SHP77 (cell line): Measurements from ENCODE around the gene DYNLT2B.
"Not testable (repeated sequence)": the region's sequence is repeated elsewhere in the genome, so short reads cannot be mapped to it uniquely, and the experiment has no call there.

ENCODE experiments used
- DNase-seq, 2 experiments: peaks; one replicate each; lab custom pipeline; 2025; lab: John Stamatoyannopoulos, UW

Gene DYNLT2B

DNA sequence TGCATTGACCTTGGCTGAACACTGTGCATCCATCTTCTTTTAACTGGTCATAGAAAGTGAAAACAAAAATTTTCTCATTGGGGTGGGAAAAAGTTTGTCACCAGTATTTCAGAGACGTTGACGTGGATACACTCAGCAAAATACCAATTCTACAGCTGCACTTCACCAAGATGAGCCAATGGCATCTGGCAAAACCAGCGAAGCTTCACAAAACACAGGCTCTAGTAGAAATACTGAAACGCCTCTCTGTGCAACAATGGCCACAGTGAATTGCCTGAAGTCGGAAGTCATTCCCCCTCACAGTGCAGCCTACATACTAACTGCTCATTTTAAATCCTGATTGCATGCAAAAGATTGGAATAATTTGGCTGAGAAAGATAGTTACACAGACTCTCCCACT, 47.5 kb downstream of the DYNLT2B start:
- no peak for DNase-seq

DNA sequence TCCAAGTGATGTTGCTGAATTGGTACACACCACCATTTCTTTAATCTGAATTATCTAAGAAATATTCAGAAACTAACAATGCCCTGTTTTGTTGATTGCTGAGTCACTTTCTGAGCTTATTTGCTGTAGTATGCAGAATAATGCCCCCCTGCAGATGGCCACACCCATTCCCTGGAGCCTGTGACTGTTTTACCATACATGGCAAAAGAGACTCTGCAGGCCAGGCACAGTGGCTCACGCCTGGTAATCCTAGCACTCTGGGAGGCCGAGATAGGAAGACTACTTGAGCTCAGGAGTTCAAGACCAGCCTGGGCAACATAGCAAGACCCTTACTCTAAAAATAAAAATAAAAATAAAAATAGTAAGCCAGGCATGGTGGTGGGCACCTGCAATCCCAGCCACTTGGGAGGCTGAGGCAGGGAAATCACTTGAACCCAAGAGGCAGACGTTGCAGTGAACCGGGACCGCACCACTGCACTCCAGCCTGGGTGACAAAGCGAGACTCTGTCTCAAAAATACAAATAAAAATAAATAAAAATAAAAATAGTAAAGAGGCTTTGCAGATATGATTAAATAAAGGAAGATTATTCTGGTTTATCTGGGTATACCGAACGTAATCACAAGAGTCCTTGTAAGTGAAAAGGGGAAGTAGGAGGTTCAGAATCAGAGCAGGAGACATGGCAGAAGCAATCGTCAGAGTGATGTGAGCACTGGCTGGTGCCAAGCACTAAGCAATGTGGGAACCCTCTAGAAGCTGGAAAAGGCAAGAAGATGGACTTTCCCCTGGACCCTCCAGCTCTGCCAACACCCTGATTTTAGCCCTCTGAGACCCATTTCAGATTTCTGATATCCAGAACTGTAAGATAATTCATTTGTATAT, 49.5 kb downstream of the DYNLT2B start:
- no peak for DNase-seq

DNA sequence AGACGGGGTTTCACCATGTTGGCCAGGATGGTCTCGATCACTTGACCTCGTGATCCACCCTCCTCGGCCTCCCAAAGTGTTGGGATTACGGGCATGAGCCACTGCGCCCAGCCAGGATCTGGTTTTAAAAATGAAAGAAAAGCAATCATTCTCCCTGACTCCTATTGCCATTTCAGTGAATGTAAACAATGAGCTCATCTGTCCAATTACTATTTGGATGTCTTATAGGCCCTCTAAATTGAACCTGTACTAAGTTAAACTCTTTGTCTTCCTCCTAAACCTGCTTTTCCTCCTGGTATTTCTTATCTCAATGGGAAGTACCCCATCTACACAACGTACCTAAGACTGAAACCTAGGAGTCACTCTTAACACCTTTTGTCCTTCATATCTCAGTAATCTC, 54.2 kb downstream of the DYNLT2B start:
- DNase-seq, result no peak

DNA sequence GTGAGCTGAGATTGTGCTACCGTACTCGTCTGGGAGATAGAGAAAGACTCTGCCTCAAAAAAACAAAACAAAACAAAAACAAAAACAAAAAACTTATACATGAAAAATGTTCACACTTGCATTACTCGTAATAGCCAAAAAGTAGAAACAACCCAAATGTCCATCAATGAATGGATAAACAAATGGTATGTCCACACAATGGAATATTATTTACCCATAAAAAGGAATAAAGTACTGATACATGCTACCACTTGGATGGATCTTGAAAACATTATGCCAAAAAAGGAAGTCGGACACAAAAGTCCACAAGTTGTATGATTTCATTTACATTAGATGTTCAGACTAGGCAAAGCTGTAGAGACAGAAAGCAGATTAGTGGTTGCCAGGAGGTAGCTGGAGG, 57.3 kb downstream of the DYNLT2B start:
- no peak for DNase-seq

DNA sequence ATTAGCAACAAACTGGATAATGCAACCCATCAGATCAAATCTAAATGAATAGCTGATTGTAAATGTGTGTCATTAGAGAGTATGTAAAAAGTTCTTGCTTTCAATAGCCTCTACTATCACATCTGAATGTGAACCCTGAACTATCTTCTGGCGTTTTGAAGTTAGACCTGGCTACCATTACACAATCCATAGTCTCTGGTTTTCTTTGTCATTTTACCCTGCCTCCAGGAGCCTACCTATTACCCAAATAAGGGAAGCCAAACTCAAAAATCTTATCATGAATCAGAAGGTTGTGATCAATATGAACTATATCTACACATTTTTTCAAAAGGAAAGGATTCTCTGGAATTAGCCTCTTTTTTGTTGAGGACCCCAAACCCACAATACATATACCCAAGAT, 62.3 kb downstream of the DYNLT2B start:
- no peak for DNase-seq

DNA sequence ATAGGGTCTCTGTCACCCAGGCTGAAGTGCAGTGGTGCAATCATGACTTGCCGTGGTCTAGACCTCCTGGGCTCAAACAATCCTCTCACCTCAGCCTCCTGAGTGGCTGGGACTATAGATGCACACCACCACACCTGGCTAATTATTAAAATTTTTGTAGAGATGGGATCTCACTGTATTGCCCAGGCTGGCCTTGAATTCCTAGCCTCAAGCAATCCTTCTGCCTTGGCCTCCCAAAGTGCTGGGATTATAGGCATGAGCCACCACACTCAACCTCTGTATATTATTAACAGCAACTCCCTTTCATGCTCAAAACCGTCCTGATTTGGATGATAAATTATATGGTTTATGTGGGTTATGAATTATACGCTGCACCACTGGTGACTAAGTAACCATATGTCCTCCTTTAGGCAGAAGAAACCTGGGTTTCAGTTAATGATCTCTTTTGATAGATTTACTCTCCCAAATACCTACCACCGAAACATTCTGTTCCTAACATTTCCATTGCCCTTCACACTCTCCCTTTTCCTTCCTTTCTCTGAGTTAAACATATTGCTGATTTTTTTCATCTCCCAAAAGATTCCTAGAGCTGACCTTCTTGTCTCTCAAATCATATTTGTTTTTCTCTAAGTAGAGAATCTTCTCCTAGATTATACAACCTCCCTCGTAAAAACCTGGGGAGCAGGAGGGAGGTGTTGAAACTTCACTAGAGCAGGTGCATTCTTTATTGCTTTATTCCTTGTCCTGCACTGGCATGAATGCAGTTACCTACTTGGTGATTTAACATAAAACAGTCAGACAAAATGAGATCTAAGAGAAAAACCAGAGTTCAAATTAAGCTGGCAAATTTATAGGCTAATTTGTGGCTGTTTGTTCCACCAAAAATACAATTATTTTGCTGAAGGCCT, 63.4 kb downstream of the DYNLT2B start:
- no peak for DNase-seq

DNA sequence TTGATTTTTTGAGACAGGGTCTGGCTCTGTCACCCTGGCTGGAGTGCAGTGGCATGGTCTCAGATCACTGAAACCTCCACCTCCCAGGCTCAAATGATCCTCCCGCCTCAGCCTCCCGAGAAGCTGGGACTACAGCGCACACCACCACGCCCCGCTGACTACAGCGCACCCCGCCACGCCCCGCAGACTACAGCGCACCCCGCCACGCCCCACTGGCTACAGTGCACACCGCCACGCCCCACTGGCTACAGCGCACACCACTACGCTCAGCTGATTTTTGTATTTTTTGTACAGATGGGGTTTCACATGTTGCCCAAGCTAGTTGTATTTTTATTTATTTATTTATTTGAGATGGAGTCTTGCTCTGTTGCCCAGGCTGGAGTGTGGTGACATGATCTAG, 66.1 kb downstream of the DYNLT2B start:
- no peak for DNase-seq

DNA sequence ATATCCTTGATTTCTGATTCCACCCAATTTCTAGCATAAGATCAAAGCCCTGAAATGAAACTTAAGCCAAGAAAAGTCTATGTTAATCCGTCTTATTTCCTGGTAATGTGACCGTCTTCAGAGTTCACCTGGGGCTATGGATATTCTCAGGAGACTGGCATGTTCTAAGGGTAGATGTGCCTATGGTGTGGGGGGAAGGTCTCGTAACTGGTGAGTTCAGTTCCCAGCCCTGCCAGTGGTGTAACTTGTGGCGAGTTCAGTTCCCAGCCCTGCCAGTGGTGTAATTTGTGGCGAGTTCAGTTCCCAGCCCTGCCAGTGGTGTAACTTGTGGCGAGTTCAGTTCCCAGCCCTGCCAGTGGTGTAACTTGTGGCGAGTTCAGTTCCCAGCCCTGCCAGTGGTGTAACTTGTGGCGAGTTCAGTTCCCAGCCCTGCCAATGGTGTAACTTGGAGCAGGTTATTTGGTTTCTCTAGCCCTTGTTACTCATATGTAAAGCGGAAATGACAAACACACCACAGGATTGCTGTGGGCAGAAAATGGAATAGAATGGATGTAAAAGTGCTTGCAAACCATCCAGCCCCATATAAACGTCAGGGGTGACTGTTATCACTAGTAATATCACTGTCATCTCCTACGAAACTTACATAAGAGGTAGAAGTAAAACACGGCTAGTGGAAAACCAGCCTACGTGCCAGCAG, 71.3 kb downstream of the DYNLT2B start:
- no peak for DNase-seq

DNA sequence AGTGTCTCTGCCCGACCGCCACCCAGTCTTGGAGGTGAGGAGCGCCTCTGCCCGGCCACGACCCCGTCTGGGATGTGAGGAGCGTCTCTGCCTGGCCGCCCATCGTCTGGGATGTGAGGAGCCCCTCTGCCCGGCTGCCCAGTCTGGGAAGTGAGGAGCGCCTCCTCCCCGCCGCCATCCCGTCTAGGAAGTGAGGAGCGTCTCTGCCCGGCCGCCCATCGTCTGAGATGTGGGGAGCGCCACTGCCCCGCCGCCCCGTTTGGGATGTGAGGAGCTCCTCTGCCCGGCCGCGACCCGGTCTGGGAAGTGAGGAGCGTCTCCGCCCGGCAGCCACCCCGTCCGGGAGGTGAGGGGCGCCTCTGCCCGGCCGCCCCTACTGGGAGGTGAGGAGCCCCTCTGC, 73.9 kb downstream of the DYNLT2B start:
- not testable (repeated sequence) for DNase-seq

DNA sequence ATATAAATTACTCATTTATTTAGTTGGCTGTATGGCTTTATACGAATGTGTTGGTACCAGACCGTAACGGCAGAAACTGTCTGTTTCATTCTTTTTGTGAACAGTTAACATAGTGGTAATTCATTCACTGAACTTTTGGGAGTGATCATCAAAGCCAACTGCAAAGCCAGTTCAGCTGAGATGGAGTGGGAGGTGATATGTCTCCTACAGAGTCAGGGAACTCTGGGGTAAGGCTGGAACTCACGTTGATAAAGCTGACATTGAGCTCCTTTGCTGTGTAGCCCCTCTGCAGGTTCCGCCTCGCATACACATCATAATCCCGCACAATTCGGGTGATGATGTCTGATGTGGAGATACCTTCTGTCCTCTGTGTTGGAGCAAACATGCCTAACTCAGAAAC, 76.3 kb downstream of the DYNLT2B start:
- DNase-seq, result no peak
